K562 (cell line): ENCODE data around the gene ZNF595. TPM values are rescaled to one million over a fixed set of nuclear protein-coding genes. Genes with fewer than 3 reads are reported as not detected.
"Not testable (repeated sequence)": the region's sequence is repeated elsewhere in the genome, so short reads cannot be mapped to it uniquely, and the experiment has no call there.

Experiments used
- ATAC-seq: fragments of 200-7000 bp; cut with Tn5 transposase; 3 replicates; pipeline ENCODE4 v1.9.1; 2020; ENCODE audit warnings: moderate library complexity
- BruUV-seq: library from RNA; stranded (reverse); fragments of 400-500 nt; replicated peaks from 2 replicates; lab custom pipeline; 2021; lab: Mats Ljungman, UMichigan
- CTCF ChIA-PET: fragments of 300-600 bp; formaldehyde crosslinking; extraction: SDS; loops from one replicate; lab custom pipeline; 2021; ENCODE audit warnings: low intra/inter-chr PET ratio; lab: Yijun Ruan, JAX
- POLR2A ChIA-PET: fragments of 300-600, 350-650 bp; sonication (Branson Sonifier 250); formaldehyde crosslinking; extraction: SDS; loops from one replicate; lab custom pipeline; 2021; ENCODE audit warnings: antibody characterized with exemption, inconsistent platforms; lab: Yijun Ruan, JAX
- DNase-seq, 4 experiments: peaks; one replicate each; pipeline versions ENCODE4 v3.0.0 to v3.0.0-alpha.2; 2011 to 2018; ENCODE audit warnings: low spot score in 3 of 4, mixed read lengths in 3 of 4; ENCODE audit errors: extremely low read depth in 1 of 4
- FAIRE-seq: peaks from 2 replicates; lab custom pipeline; 2011; peaks lifted over from hg19 to GRCh38; lab: Jason Lieb, UNC
- H2AFZ ChIP-seq: 2 replicates; pipeline ENCODE4 v1.6.0; 2011; ENCODE audit warnings: low read depth, low read length, control low read depth, inconsistent platforms
- H3K27ac ChIP-seq: fragments of 200-600 bp; 3 replicates; pipeline ENCODE4 v1.8.0; 2011; ENCODE audit warnings: low read depth, mild to moderate bottlenecking, control low read depth, inconsistent platforms, low read length, moderate library complexity, mixed read lengths; ENCODE audit errors: extremely low read depth
- H3K27me3 ChIP-seq, 2 experiments: fragments of 300-600 bp in 1 of 2; 2 replicates in 1 of 2; 3 replicates in 1 of 2; pipeline versions ENCODE4 v1.6.0 to v1.8.0; 2011; ENCODE audit warnings: inconsistent platforms in 2 of 2, low read length in 2 of 2, mild to moderate bottlenecking in 1 of 2, mixed read lengths in 1 of 2, moderate library complexity in 1 of 2; ENCODE audit not compliant: control insufficient read depth in 2 of 2, insufficient read depth in 2 of 2
- H3K36me3 ChIP-seq: fragments of 300-600 bp; 3 replicates; pipeline ENCODE4 v1.8.0; 2011; ENCODE audit warnings: mild to moderate bottlenecking, low read length, inconsistent platforms; ENCODE audit not compliant: control insufficient read depth, insufficient read depth
- H3K4me1 ChIP-seq, 2 experiments: fragments of 200-600 bp in 1 of 2; replicated peaks in 1 of 2; 2 replicates in 1 of 2; 3 replicates in 1 of 2; pipeline versions ENCODE4 v1.5.1 to v1.8.0; 2011; ENCODE audit warnings: inconsistent platforms in 2 of 2, low read length in 2 of 2, mild to moderate bottlenecking in 1 of 2, mixed read lengths in 1 of 2, moderate library complexity in 1 of 2; ENCODE audit not compliant: control insufficient read depth in 2 of 2, insufficient read depth in 2 of 2
- H3K4me2 ChIP-seq: 2 replicates; pipeline ENCODE4 v1.6.1; 2011; ENCODE audit warnings: low read length, control low read depth, inconsistent platforms, mixed read lengths; ENCODE audit not compliant: insufficient read depth
- H3K4me3 ChIP-seq: fragments of 200-600 bp; sonication (generic), shearing (Covaris generic); 2 replicates; pipeline ENCODE4 v1.5.1; 2016; ENCODE audit warnings: control low read depth, inconsistent platforms
- H3K79me2 ChIP-seq: fragments of 200-600 bp; 3 replicates; pipeline ENCODE4 v1.8.0; 2011; ENCODE audit warnings: low read length, inconsistent platforms; ENCODE audit not compliant: control insufficient read depth, insufficient read depth
- H3K9ac ChIP-seq, 2 experiments: 2 replicates each; pipeline versions ENCODE4 v1.6.0 to v1.6.1; 2011; ENCODE audit warnings: low read depth in 2 of 2, low read length in 2 of 2, control low read depth in 1 of 2, inconsistent platforms in 1 of 2, mild to moderate bottlenecking in 1 of 2, mixed read lengths in 1 of 2; ENCODE audit not compliant: insufficient read depth in 1 of 2
- H3K9me1 ChIP-seq: one replicate; pipeline ENCODE4 v1.6.0; 2011; ENCODE audit warnings: inconsistent platforms, mild to moderate bottlenecking, low read length, moderate library complexity; ENCODE audit not compliant: control insufficient read depth, insufficient read depth
- H3K9me3 ChIP-seq: replicated peaks from 2 replicates; pipeline ENCODE4 v1.5.1; 2011; ENCODE audit warnings: low read depth, low read length, inconsistent platforms; ENCODE audit not compliant: control insufficient read depth, insufficient read depth
- H4K20me1 ChIP-seq: replicated peaks from 2 replicates; pipeline ENCODE4 v1.6.1; 2011; ENCODE audit warnings: low read length, inconsistent platforms, mixed read lengths; ENCODE audit not compliant: control insufficient read depth, insufficient read depth
- RBBP5 ChIP-seq: fragments of 200-600 bp; sonication (generic); IDR thresholded peaks from 2 replicates; pipeline ENCODE4 v1.6.1; 2012; ENCODE audit warnings: borderline replicate concordance, mild to moderate bottlenecking, low read length, control low read depth, inconsistent platforms; ENCODE audit not compliant: insufficient read depth, poor library complexity, severe bottlenecking
- RBFOX2 ChIP-seq: fragments of 200-400 bp; formaldehyde crosslinking; IDR thresholded peaks from 2 replicates; pipeline ENCODE4 v1.6.1; 2017; ENCODE audit warnings: low read depth, mild to moderate bottlenecking, low read length, moderate library complexity
- WGBS: fragments of 100-300 bp; shearing (Covaris generic); methylation state at CpG from one replicate; pipeline ENCODE4 v1.1.6; 2016; ENCODE audit warnings: low coverage, mixed read lengths; ENCODE audit not compliant: insufficient coverage; ENCODE audit errors: missing lambda C conversion rate; 5-methylcytosine and 5-hydroxymethylcytosine counted together
- in situ Hi-C: fragments of 300-500 bp; cut with MboI; formaldehyde crosslinking; loops from 4 replicates; pipeline ENCODE4 v1.15.0; 2018; ENCODE audit warnings: inconsistent platforms, mixed read lengths
- intact Hi-C: fragments of 100-400 bp; cut with micrococcal nuclease; formaldehyde crosslinking; loops from 2 replicates; pipeline ENCODE4 v1.14.2; 2022
- polyA plus RNA-seq, 8 experiments: library from polyadenylated mRNA; depleted of rRNA in 4 of 8; stranded (reverse) in 5 of 8; unstranded in 3 of 8; fragments of >200 nt; fragmentation: Nextera tagmentation in 2 of 8; fragmentation: Illumina TruSeq in 1 of 8; extraction: Ambion mirVana in 2 of 8; extraction: Trizol in 1 of 8; gene quantifications; 2 replicates each; pipeline versions ENCODE4 v1.2.1 to v1.2.3, GENCODE V29; 2011 to 2014; ENCODE audit warnings: inconsistent platforms in 1 of 8, missing spikeins in 1 of 8
- total RNA-seq, 7 experiments: library from RNA; depleted of rRNA in 6 of 7; stranded (reverse); fragments of >200 nt in 6 of 7; fragmentation: Illumina TruSeq in 2 of 7; extraction: Trizol in 2 of 7; gene quantifications; 2 replicates each; pipeline versions ENCODE4 v1.2.1 to v1.2.3, GENCODE V29; 2011 to 2021; ENCODE audit warnings: low replicate concordance in 1 of 7

ZNF595 gene
- total and polyA plus RNA-seq, 9 of the 15 experiments (the other 6 are each of a cell fraction or from before 2014, with no cell fraction given), result 116 to 632 (median 237) TPM

DNA sequence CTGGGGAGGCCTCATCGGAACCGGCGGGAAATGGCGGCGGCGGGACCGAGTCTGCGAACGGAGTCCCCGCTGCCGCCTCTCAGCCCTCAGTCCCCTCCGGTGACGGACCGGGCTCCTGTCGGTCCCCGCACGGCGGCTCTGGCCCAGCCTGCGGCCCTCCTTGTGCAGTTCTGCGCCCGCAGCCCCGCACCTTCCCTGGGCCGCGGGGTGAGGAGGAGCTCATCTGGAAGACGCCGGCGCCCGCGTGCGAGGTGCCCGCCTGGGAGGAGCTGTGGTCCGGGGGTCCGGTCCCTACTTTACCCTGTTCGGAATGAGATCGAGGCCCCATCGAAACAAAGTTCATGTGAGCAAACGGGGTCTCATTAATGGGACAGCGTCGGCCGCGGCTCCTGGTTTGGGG is 400 bp downstream of the ZNF595 start:
- WGBS, result no CpG with 5 or more reads among the region's 41 CpGs
- BruUV-seq, H3K9me3 ChIP-seq, CTCF ChIA-PET, intact Hi-C loops, in situ Hi-C loops, H4K20me1 ChIP-seq, H3K27me3 ChIP-seq, H3K9me1 ChIP-seq, H3K4me1 ChIP-seq, H3K36me3 ChIP-seq, DNase-seq, FAIRE-seq, H2AFZ ChIP-seq: not testable (repeated sequence)
- Histone ChIP-seq H3K27ac (peak overlapping the region; percentile 47; the same call in 1 of the 3 replicates), H3K9ac (peak overlapping the region; percentile 50 to 58; a peak in 1 of 4 replicates), H3K4me3 (peak overlapping the region; percentile 48), H3K4me2 (0 out of 2 replicates have a peak overlapping the region, but pooled peaks have one; percentile 44), H3K79me2 (peaks cover 15% of the 10 kb centered on the region)
- POLR2A ChIA-PET, result interaction anchor here (0.6 to 3.7 kb wide), 8 partner anchors 8 to 298 kb away, joined by 3 to 21 read pairs (median 4); no protein-coding TSS in a partner anchor
- peak; percentile 18 for ATAC-seq
- TF ChIP-seq RBFOX2 (peak; percentile 28), RBBP5 (peak; percentile 2)

DNA sequence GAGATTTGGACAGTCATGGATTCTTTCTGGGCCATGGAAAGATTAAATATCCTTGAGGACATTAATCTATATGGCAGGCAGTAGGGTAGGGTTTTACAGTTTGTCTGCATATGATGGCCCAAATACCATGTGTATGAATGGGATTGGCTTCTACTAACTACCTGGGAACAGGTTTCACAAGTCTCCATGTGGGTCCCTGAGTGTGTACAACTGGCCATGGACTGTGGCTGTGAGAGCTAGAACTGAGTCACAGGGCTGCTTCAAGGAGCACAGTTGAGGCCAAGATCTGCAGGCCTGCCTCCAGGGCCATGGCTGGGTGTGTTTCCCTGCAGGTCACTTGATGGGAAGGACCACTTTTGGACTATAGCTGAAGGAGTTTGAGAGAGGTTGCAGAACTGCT is 11.6 kb downstream of the ZNF595 start:
- H4K20me1 ChIP-seq, intact Hi-C loops, H3K9me1 ChIP-seq, BruUV-seq, H3K27me3 ChIP-seq, H2AFZ ChIP-seq, H3K9me3 ChIP-seq, FAIRE-seq, H3K4me2 ChIP-seq, CTCF ChIA-PET, DNase-seq, H3K9ac ChIP-seq, H3K27ac ChIP-seq, in situ Hi-C loops, H3K4me1 ChIP-seq, H3K4me3 ChIP-seq: not testable (repeated sequence)
- ATAC-seq, result peak; percentile 26
- H3K79me2 ChIP-seq, result peaks cover 16% of the 10 kb centered on the region
- H3K36me3 ChIP-seq, result peaks cover 18% of the 10 kb centered on the region; the same call in 1 of the 3 replicates
- POLR2A ChIA-PET, result interaction anchor here (1.7 kb wide), 1 partner anchor 8 kb away, joined by 5 read pairs; no protein-coding TSS in a partner anchor
